Natural killer cell (primary cell): Measurements from ENCODE around the gene RGMA. TPM values are rescaled to one million over a fixed set of nuclear protein-coding genes. Genes with fewer than 3 reads are reported as not detected.

ENCODE experiments used
- ATAC-seq, 3 donors: fragments of 150-1000 bp in 2 of 3; fragments of 200-7000 bp in 1 of 3; cut with Tn5 transposase; 1 replicate in 1 of 3; 2 replicates in 2 of 3; pipeline ENCODE4 v1.10.0; 2021; ENCODE audit warnings: mild to moderate bottlenecking in 2 of 3, moderate library complexity in 2 of 3
- DNase-seq, 2 donors: peaks; one replicate each; pipeline versions ENCODE4 v3.0.0 to v3.0.0-alpha.2; 2013 to 2021; ENCODE audit warnings: mixed read lengths in 1 of 2
- H3K27ac ChIP-seq: one replicate; pipeline ENCODE4 v1.5.1; 2013; ENCODE audit warnings: mild to moderate bottlenecking, low read length
- H3K27me3 ChIP-seq: one replicate; pipeline ENCODE4 v1.6.1; 2013; ENCODE audit warnings: low read length; ENCODE audit not compliant: control insufficient read depth, insufficient read depth
- H3K36me3 ChIP-seq: one replicate; pipeline ENCODE4 v1.6.1; 2013; ENCODE audit warnings: low read length; ENCODE audit not compliant: control insufficient read depth, insufficient read depth
- H3K4me1 ChIP-seq: one replicate; pipeline ENCODE4 v1.6.1; 2013; ENCODE audit warnings: low read length; ENCODE audit not compliant: control insufficient read depth, insufficient read depth
- H3K4me3 ChIP-seq: one replicate; pipeline ENCODE4 v1.5.1; 2013; ENCODE audit warnings: low read length
- H3K9me3 ChIP-seq: one replicate; pipeline ENCODE4 v1.6.1; 2013; ENCODE audit warnings: low read length; ENCODE audit not compliant: control insufficient read depth, insufficient read depth
- H3K27ac Mint-ChIP-seq, 2 donors: one replicate each; pipeline ENCODE4 v1.8.0; 2022; ENCODE audit warnings: mild to moderate bottlenecking in 2 of 2, mixed read lengths in 2 of 2, moderate library complexity in 1 of 2
- H3K27me3 Mint-ChIP-seq, 2 donors: one replicate each; pipeline ENCODE4 v1.8.0; 2022; ENCODE audit warnings: low read depth in 2 of 2, mixed read lengths in 2 of 2
- H3K36me3 Mint-ChIP-seq: one replicate; pipeline ENCODE4 v1.8.0; 2022; ENCODE audit warnings: mixed read lengths
- H3K4me1 Mint-ChIP-seq, 2 donors: one replicate each; pipeline ENCODE4 v1.8.0; 2022; ENCODE audit warnings: mixed read lengths in 2 of 2
- H3K4me3 Mint-ChIP-seq: one replicate; pipeline ENCODE4 v1.8.0; 2022; ENCODE audit warnings: mild to moderate bottlenecking, moderate library complexity, mixed read lengths
- H3K9me3 Mint-ChIP-seq, 2 donors: one replicate each; pipeline ENCODE4 v1.8.0; 2022; ENCODE audit warnings: mixed read lengths in 2 of 2
- WGBS: methylation state at CpG from one replicate; pipeline ENCODE4 v1.1.7; 2013; ENCODE audit warnings: missing lambda C conversion rate; ENCODE audit not compliant: insufficient coverage; 5-methylcytosine and 5-hydroxymethylcytosine counted together
- intact Hi-C: fragments of 100-400 bp; cut with micrococcal nuclease; formaldehyde crosslinking; loops from one replicate; pipeline ENCODE4 v1.14.2; 2022
- total RNA-seq, 4 donors: library from RNA; stranded (reverse); fragments of 120-200 nt in 1 of 4; gene quantifications; one replicate each; pipeline versions ENCODE4 v1.2.3 to v1.2.4, GENCODE V29; 2013 to 2022
- TF ChIP-seq, protein P1 (sequence below): fragments of 200-600 bp; IDR thresholded peaks from one replicate; pipeline ENCODE4 v1.8.0; 2022; ENCODE audit warnings: antibody characterized with exemption

Gene RGMA
- total RNA-seq, 3 donors from 2014 or later (not counting 1 experiment from before 2014, with no cell fraction given) = not detected

DNA sequence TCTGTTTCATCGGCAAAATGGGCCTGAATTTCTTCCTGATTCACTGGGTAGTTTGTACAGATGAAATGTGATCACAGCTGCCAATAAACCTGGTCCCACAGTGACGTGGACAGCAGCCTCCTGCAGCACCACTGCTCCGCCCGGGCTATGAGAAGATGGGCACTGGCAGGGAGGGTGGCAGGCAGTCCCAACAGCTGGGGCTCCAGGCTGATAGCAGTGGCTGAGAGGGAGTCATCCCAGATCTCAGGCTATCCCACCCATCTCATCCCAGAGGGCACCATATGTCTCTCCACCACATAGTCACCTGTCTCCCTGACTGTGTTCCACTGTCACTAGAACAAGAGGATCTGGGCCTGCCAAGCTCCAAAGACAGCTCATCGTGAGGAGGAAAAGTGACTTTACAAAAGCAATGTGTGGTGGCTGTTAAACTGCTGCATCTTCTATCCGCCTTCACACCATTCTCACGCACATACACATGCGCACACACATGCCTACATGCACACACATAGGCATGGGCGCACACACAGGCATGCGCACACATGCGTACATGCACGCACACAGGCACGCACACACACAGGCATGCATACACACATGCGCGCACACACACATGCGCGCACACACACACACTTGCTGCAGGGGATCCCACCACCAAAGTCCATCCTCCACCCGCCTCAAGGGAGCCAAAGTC, 46.2 kb downstream of the RGMA start:
- H3K9me3 ChIP-seq = peaks cover 7% of the 10 kb centered on the region
- no peak for DNase-seq
- no peak overlapping the region for H3K27ac ChIP-seq
- no peaks in the 10 kb centered on the region for H3K27me3 ChIP-seq
- Mint-ChIP-seq H3K27ac (no peak overlapping the region), H3K9me3 (peaks cover 5 to 6% of the 10 kb centered on the region in 2 donors), H3K4me3 (no peak overlapping the region), H3K27me3 (peaks cover 0 to 6% of the 10 kb centered on the region in 2 donors), H3K36me3 (peaks cover 8% of the 10 kb centered on the region), H3K4me1 (peaks cover 19 to 22% of the 10 kb centered on the region in 2 donors)
- 91% methylated on average over 18 of the region's 18 CpGs for WGBS
- H3K4me3 ChIP-seq = no peak overlapping the region
- intact Hi-C loops = no loop called here
- TF ChIP-seq, protein P1, sequence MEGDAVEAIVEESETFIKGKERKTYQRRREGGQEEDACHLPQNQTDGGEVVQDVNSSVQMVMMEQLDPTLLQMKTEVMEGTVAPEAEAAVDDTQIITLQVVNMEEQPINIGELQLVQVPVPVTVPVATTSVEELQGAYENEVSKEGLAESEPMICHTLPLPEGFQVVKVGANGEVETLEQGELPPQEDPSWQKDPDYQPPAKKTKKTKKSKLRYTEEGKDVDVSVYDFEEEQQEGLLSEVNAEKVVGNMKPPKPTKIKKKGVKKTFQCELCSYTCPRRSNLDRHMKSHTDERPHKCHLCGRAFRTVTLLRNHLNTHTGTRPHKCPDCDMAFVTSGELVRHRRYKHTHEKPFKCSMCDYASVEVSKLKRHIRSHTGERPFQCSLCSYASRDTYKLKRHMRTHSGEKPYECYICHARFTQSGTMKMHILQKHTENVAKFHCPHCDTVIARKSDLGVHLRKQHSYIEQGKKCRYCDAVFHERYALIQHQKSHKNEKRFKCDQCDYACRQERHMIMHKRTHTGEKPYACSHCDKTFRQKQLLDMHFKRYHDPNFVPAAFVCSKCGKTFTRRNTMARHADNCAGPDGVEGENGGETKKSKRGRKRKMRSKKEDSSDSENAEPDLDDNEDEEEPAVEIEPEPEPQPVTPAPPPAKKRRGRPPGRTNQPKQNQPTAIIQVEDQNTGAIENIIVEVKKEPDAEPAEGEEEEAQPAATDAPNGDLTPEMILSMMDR = no peak
- peaks cover 14% of the 10 kb centered on the region for H3K4me1 ChIP-seq
- ATAC-seq = no peak
- H3K36me3 ChIP-seq = no peaks in the 10 kb centered on the region

DNA sequence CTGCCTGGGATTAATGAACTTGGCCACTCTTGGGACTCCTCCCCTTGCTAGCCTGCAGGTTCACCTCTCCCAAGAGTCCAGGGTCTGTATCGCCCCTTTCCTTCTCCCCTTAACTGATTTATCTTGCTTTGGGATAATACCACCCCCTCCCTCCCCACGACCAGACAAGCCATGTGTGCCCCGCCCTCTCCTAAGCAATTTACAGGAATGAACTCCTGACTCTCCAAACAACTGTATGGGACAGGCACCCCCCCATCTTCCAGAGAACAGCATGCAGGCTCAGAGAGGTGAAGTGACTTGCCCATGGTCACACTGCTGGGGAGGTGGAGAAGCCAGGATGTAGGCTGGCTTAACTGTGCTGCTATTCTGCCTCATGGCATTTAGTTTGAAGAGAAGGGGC, 46.8 kb downstream of the RGMA start:
- H3K36me3 Mint-ChIP-seq = peaks cover 8% of the 10 kb centered on the region
- TF ChIP-seq, protein P1 = no peak
- ATAC-seq = no peak
- no peaks in the 10 kb centered on the region for H3K36me3 ChIP-seq
- peaks cover 0 to 3% of the 10 kb centered on the region in 2 donors for H3K27me3 Mint-ChIP-seq
- peaks cover 5 to 6% of the 10 kb centered on the region in 2 donors for H3K9me3 Mint-ChIP-seq
- no peak for DNase-seq
- no peak overlapping the region for H3K27ac Mint-ChIP-seq
- H3K4me1 ChIP-seq = peaks cover 8% of the 10 kb centered on the region
- no peaks in the 10 kb centered on the region for H3K27me3 ChIP-seq
- intact Hi-C loops = no loop called here
- peaks cover 15 to 16% of the 10 kb centered on the region in 2 donors for H3K4me1 Mint-ChIP-seq
- WGBS = 51% methylated on average over 3 of the region's 3 CpGs
- H3K4me3 Mint-ChIP-seq = no peak overlapping the region
- H3K27ac ChIP-seq = no peak overlapping the region
- peaks cover 7% of the 10 kb centered on the region for H3K9me3 ChIP-seq
- H3K4me3 ChIP-seq = no peak overlapping the region

DNA sequence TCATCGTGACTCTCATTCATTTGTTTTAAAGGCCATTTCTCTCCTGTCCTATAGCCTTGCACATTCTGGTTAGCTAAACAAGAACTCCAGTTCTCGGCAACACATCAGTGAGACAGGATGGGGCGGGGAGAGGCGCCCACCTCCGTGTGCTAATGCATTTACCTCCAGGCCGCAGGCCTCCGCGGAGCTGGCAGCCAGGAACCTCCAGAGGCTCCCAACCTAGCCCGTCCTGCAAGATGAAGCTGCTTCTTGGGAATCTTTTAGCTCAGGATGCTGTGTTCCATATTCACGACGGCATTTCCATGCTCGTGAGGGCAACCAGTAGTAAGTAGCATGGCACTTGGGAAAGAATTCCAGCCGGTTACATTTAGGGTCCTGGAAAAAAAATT, 47.9 kb downstream of the RGMA start:
- peaks cover 2% of the 10 kb centered on the region for H3K9me3 ChIP-seq
- intact Hi-C loops = no loop called here
- peaks cover 3% of the 10 kb centered on the region for H3K4me1 ChIP-seq
- no peak overlapping the region for H3K4me3 Mint-ChIP-seq
- ATAC-seq = no peak
- peaks cover 9% of the 10 kb centered on the region in 2 donors for H3K4me1 Mint-ChIP-seq
- TF ChIP-seq, protein P1 = no peak
- no peaks in the 10 kb centered on the region for H3K27me3 ChIP-seq
- H3K9me3 Mint-ChIP-seq = peaks cover 3% of the 10 kb centered on the region in 2 donors
- peaks cover 2 to 3% of the 10 kb centered on the region in 2 donors for H3K27me3 Mint-ChIP-seq
- peaks cover 5% of the 10 kb centered on the region for H3K36me3 Mint-ChIP-seq
- 87% methylated on average over 13 of the region's 13 CpGs for WGBS
- no peak overlapping the region for H3K4me3 ChIP-seq
- DNase-seq = no peak
- H3K36me3 ChIP-seq = no peaks in the 10 kb centered on the region
- H3K27ac Mint-ChIP-seq = no peak overlapping the region
- no peak overlapping the region for H3K27ac ChIP-seq
